HEK293T (cell line): ENCODE results near the gene GIMAP4.

ENCODE experiments used
- CTCF ChIA-PET: fragments of 350-600 bp; formaldehyde crosslinking; extraction: SDS; loops from one replicate; lab custom pipeline; 2021; ENCODE audit warnings: antibody characterized with exemption, inconsistent platforms; lab: Yijun Ruan, JAX
- POLR2A ChIA-PET: fragments of 350-600 bp; formaldehyde crosslinking; extraction: SDS; loops from one replicate; lab custom pipeline; 2020; ENCODE audit warnings: antibody characterized with exemption, inconsistent platforms; lab: Yijun Ruan, JAX
- DNase-seq: peaks from one replicate; pipeline ENCODE4 v3.0.0; 2012; ENCODE audit warnings: mixed read lengths; ENCODE audit errors: extremely low spot score
- ARNT ChIP-seq: fragments of 450-650 bp; IDR thresholded peaks from 2 replicates; pipeline ENCODE4 v1.6.1; 2017; ENCODE audit warnings: mild to moderate bottlenecking
- BHLHE40 ChIP-seq: fragments of 450-650 bp; IDR thresholded peaks from 2 replicates; pipeline ENCODE4 v1.6.1; 2016; ENCODE audit warnings: mild to moderate bottlenecking, moderate library complexity, borderline replicate concordance
- CTBP1 ChIP-seq: fragments of 450-650 bp; IDR thresholded peaks from 2 replicates; pipeline ENCODE4 v1.6.1; 2016; ENCODE audit warnings: borderline replicate concordance
- ELF4 ChIP-seq: fragments of 450-650 bp; IDR thresholded peaks from 2 replicates; pipeline ENCODE4 v1.6.1; 2017; ENCODE audit warnings: antibody characterized with exemption
- FOXA1 ChIP-seq: fragments of 450-650 bp; IDR thresholded peaks from 2 replicates; pipeline ENCODE4 v1.6.1; 2016; ENCODE audit warnings: mild to moderate bottlenecking
- FOXK2 ChIP-seq: fragments of 450-650 bp; IDR thresholded peaks from 2 replicates; pipeline ENCODE4 v1.6.1; 2016; ENCODE audit warnings: mild to moderate bottlenecking
- FOXM1 ChIP-seq: fragments of 450-650 bp; IDR thresholded peaks from 2 replicates; pipeline ENCODE4 v1.6.1; 2017; ENCODE audit warnings: mild to moderate bottlenecking, borderline replicate concordance
- HDGF ChIP-seq: fragments of 450-650 bp; IDR thresholded peaks from 2 replicates; pipeline ENCODE4 v1.6.1; 2017; ENCODE audit warnings: antibody characterized with exemption, borderline replicate concordance
- L3MBTL2 ChIP-seq: fragments of 450-650 bp; conservative IDR thresholded peaks from 2 replicates; pipeline ENCODE4 v1.6.1; 2016; ENCODE audit warnings: mild to moderate bottlenecking
- LEF1 ChIP-seq: fragments of 450-650 bp; IDR thresholded peaks from 2 replicates; pipeline ENCODE4 v1.6.1; 2017; ENCODE audit warnings: mild to moderate bottlenecking, borderline replicate concordance
- NFRKB ChIP-seq: fragments of 450-650 bp; IDR thresholded peaks from 2 replicates; pipeline ENCODE4 v1.6.1; 2016; ENCODE audit warnings: mild to moderate bottlenecking, moderate library complexity
- PKNOX1 ChIP-seq: fragments of 450-650 bp; IDR thresholded peaks from 2 replicates; pipeline ENCODE4 v1.6.1; 2016
- SP1 ChIP-seq: fragments of 450-650 bp; IDR thresholded peaks from 2 replicates; pipeline ENCODE4 v1.6.1; 2017
- SUZ12 ChIP-seq: fragments of 450-650 bp; IDR thresholded peaks from 2 replicates; pipeline ENCODE4 v1.6.1; 2016; ENCODE audit warnings: mild to moderate bottlenecking
- TARDBP ChIP-seq: fragments of 450-650 bp; IDR thresholded peaks from 2 replicates; pipeline ENCODE4 v1.6.1; 2016
- ZNF384 ChIP-seq: fragments of 450-650 bp; IDR thresholded peaks from 2 replicates; pipeline ENCODE4 v1.6.1; 2016

The GIMAP4 gene

DNA sequence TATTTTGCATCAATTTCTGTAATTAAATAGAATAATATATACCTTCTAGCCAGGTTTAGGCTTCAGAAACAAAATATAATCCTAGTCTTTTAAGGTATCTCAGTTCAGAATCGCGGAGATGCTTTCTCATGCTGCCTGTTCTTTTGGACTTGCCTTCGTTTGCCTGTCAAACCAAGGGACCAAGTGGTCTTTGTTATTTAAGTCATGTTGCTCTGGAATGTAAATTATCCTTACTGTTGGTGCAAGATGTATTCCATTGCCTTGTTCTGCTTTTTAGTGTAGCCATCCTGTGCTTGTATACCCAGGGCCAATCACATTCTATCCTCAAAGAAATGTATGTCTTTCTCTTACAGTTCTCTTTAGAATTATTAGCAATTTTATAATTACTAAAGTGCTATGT lies 1.1 kb upstream of the GIMAP4 start:
- no peak for TF ChIP-seq L3MBTL2
- TF ChIP-seq ZNF384 = no peak
- TF ChIP-seq ARNT = no peak
- no peak for TF ChIP-seq SUZ12
- TF ChIP-seq PKNOX1 = no peak
- TF ChIP-seq FOXA1 = no peak
- no peak for TF ChIP-seq SP1
- TF ChIP-seq LEF1 = no peak
- no peak for TF ChIP-seq CTBP1
- TF ChIP-seq FOXM1 = no peak
- no peak for TF ChIP-seq BHLHE40
- TF ChIP-seq FOXK2 = no peak
- TF ChIP-seq TARDBP = no peak
- TF ChIP-seq NFRKB = no peak
- no peak for TF ChIP-seq HDGF
- no peak for TF ChIP-seq ELF4
- DNase-seq = no peak
- ChIA-PET POLR2A (no interaction called here), CTCF (no interaction called here)

DNA sequence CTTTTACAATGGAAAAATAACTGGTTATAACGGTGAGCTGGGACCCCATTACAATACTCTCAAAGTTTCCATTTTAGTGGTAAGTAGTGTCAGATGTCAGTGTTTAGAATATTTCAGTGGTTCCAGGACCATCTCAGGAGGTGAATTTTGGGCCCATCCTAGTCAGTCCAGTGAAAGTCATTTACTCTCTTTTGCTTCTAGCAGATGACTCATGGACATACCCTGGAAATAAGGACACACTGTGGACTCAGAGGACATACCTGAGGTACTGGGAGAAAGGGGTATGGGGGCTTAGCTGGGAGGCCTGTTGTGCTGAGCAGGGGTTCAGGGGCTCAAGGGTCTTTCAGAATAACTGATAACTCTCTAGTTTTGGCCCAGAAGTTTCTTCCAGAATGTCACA lies 618 bp upstream of the GIMAP4 start:
- ChIA-PET POLR2A (no interaction called here), CTCF (interaction anchor here (0.6 kb wide), 1 partner anchor 682 kb away, joined by 3 read pairs; no protein-coding TSS in a partner anchor)

GRCh38 chr7:150567871-150568301 lies 696 bp downstream of the GIMAP4 start:
- ChIA-PET CTCF (no interaction called here), POLR2A (no interaction called here)
- DNase-seq = no peak
- TF ChIP-seq NFRKB (no peak), HDGF (no peak), ZNF384 (no peak), LEF1 (no peak), L3MBTL2 (no peak), BHLHE40 (no peak), FOXM1 (no peak), PKNOX1 (no peak), TARDBP (no peak), FOXK2 (no peak), FOXA1 (no peak), SUZ12 (no peak), ELF4 (no peak), ARNT (no peak), CTBP1 (no peak), SP1 (no peak)

More for the DNA sequence above, 618 bp upstream of the GIMAP4 start:
- TF ChIP-seq SP1 (no peak), PKNOX1 (no peak), FOXA1 (no peak), ZNF384 (no peak), FOXM1 (no peak), ARNT (no peak), HDGF (no peak), FOXK2 (no peak), NFRKB (no peak)
- no peak for DNase-seq

GRCh38 chr7:150568714-150569113 lies 1.5 kb downstream of the GIMAP4 start:
- DNase-seq = peak; percentile 3
- TF ChIP-seq PKNOX1 = no peak
- no peak for TF ChIP-seq ELF4
- TF ChIP-seq L3MBTL2 = no peak
- TF ChIP-seq TARDBP = no peak
- no peak for TF ChIP-seq BHLHE40
- TF ChIP-seq HDGF = no peak
- TF ChIP-seq CTBP1 = no peak
- no peak for TF ChIP-seq FOXM1
- TF ChIP-seq FOXK2 = no peak
- no peak for TF ChIP-seq ARNT
- TF ChIP-seq LEF1 = no peak
- TF ChIP-seq FOXA1 = no peak
- TF ChIP-seq NFRKB = no peak
- no peak for TF ChIP-seq SUZ12
- no peak for TF ChIP-seq SP1
- TF ChIP-seq ZNF384 = no peak
- ChIA-PET POLR2A (no interaction called here), CTCF (no interaction called here)

DNA sequence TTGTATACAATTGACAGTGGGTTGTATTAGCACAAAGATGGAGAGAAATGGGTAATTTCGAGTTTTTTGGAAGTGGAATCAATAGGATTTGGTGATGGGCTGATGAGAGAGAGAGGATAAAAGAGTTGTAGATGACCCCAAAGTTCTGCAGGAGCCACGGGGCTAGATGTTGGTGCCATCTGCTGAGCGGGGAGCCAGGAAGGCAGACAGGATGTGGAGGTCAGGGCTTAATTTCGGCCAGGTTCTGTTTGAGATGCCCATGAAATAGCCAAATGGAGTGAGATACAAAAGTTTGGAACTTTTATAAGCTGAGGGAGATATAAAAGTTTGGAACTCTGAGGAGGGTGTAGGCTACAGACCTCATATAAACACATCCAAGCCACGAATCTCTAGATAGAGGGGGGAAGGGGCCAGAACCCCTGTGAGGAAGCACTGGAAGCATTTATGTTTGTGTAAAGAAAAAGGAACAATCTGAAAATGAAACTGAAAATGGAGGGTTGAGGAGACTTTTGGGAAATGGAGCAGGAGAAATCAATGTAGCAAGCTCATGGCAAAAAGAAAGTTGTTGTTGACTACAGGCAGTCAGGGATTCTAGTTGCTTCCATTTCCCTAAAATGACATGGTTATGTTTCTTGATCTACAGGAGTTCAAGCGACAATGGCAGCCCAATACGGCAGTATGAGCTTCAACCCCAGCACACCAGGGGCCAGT lies 2.2 kb downstream of the GIMAP4 start:
- POLR2A ChIA-PET = no interaction called here
- peak; percentile 1 for DNase-seq
- CTCF ChIA-PET = no interaction called here
- no peak for TF ChIP-seq HDGF
- TF ChIP-seq ARNT = no peak
- no peak for TF ChIP-seq TARDBP
- TF ChIP-seq FOXA1 = no peak
- no peak for TF ChIP-seq FOXK2
- TF ChIP-seq BHLHE40 = no peak
- no peak for TF ChIP-seq FOXM1
- no peak for TF ChIP-seq ELF4
- no peak for TF ChIP-seq NFRKB
- TF ChIP-seq SP1 = no peak
- no peak for TF ChIP-seq L3MBTL2
- TF ChIP-seq PKNOX1 = no peak
- no peak for TF ChIP-seq SUZ12
- no peak for TF ChIP-seq ZNF384
- TF ChIP-seq LEF1 = no peak
- TF ChIP-seq CTBP1 = no peak
